GM19452 (cell line): ENCODE data around the gene FCRL2.

ENCODE experiments used
- ATAC-seq: cut with Tn5 transposase; IDR thresholded peaks from one replicate; pipeline ENCODE4 v1.9.1; 2021; ENCODE audit not compliant: unreplicated experiment

The FCRL2 gene, protein sequence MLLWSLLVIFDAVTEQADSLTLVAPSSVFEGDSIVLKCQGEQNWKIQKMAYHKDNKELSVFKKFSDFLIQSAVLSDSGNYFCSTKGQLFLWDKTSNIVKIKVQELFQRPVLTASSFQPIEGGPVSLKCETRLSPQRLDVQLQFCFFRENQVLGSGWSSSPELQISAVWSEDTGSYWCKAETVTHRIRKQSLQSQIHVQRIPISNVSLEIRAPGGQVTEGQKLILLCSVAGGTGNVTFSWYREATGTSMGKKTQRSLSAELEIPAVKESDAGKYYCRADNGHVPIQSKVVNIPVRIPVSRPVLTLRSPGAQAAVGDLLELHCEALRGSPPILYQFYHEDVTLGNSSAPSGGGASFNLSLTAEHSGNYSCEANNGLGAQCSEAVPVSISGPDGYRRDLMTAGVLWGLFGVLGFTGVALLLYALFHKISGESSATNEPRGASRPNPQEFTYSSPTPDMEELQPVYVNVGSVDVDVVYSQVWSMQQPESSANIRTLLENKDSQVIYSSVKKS

DNA sequence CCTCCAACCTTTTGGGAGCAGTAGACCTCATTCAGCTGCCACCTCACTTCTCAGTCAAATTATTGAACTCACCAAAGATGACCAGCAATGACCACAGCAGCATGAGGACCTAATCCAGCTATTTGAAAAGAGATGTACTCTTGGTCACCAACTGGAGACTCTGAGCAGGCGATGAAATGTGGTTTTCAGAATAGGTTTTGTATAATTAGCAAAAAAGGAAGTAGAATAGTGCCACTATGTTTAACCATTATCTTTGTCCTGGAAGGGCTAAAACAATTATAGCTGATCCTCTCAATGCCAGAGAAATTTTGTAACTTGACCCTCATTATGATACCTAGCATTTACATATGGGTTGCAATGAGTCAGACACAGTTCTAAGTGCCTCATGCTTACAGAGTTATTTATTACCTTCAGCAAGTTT, at the start of gene FCRL2:
TSS of gene FCRL2 (minus strand) at position 162 of the 421 bp plus-strand sequence. CDS start at position 103, 59 bp downstream.
- peak; percentile 69 for ATAC-seq

DNA sequence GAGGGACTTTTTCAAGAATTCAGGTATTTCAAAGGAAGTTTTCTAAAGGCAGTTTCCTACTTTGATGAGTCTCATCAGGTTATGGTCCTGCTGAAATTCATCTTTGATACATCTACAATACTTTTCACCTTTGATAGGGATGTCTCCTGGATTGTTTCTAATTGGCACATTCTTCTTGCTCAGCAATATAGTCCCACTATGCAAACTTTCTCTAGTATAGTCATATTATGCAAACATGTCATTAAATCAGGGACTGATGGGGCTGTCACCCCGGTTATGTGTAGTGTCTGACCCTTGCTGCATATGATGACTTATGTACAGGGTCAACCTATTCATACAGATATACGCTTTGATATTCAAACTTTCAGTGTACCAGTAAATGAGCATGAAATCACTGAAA, 43.4 kb upstream of the FCRL2 start:
- no peak for ATAC-seq

DNA sequence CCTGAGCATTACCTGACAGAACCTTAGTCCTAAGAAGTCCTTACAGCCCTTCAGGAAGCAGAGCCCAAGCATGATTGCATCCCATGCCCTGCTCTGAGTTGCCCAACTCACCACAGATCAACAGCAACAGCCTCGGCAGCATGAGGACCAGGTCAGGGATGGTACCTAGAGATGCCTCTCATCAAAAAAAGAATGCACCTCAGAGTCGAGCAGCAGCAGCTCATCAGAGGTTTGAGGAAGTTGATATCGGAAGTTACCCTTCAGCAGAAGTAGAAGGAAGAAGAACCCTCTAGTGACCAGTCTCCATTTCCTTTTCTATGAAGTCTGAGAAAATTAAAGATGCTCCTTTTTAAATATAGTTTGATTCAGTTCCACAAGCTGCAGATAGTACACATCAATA, 43.0 kb upstream of the FCRL2 start, which contains the start of gene FCRL1:
TSS of gene FCRL1 (minus strand) at position 225 of the 400 bp plus-strand sequence. CDS start at position 142, 83 bp downstream.
- ATAC-seq = no peak

DNA sequence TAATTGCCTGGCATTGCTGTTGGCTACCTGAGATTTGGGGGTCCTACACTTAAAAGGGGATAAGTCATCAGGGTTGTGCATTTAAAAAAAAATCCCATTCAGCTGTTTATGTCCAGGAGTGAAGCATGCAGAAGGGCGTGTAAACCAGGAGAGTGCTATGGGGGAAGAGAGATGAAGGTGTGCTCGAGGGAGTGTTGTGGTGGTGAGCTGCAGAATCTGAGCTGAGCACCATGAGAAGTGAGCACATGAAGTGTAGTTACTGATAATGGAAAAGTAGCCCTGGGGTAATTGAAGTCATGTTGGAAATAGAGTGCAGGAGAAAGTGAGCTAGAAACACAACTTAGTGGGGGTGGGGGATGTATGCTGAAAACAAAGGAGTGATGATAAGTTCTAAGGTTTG, 42.3 kb upstream of the FCRL2 start:
- no peak for ATAC-seq

DNA sequence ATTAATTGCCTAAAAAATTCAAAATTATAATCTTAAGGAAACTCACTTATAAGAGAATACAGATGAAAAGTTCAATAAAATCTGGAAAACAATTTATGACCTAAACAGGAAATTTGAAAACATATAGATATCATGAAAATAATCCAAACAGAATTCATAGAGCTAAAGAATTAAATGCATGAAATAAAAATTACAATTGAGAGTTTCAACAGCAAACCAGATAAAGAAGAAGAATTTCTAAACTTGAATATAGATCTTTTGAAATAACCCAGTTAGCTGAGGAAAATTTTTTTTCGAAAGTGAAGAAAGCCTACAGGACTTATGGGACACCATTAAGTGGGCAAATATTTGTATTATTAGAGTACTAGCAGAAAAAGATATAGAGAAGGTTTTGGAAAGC, 36.3 kb upstream of the FCRL2 start:
- no peak for ATAC-seq

DNA sequence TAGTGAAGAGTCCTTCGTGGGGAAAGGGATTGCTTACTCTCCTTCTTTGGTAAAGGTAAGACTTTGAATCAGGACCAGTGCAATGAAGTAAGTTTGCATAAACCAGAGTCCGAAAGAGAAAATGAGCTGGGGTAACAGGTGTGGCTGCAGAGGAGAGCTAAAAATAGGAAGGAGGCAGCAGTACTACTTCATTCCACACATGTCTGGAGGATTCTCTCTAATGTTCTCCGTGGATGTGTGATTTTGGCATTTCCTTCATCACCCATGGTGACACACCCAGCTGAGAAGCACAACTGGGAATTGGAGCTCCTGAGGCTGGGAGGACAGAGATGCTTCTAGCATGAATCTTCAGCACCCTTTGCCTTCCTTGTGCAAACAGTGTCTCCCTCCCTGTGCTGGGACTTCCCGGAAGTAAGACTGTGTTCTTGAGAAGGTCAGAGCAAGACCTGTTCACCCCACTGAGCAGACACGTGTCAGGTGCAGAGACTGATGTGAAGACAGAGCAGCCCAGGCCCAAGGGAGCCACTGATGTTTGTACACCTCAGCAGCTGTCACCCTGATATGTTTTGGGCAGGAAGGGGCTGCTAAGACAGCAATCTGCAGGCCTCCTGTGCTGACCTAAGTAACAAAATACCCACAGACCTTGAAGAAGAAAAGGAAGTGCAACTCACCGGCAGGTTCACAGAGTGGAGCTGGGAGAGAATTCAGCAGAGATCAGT, 29.7 kb upstream of the FCRL2 start:
- peak; percentile 94 for ATAC-seq

DNA sequence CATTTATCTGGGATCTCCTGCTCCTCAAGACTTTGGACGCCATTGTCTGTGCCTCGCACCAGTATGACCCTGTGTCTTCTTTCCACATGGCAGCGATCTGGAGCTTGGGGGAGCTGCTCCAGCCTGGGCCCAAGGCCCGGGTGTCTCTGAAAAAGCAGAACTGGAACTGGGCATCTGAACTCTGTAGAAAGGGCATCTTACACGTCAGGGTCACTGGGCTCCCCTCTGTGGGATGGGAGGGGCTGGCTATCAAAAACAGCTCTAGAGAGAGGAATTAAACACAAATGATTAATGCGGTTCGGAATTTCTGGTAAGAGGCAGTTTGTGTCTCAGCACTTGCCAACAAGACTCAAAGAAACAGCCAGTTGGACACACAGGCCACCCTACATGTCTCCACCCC, 26.9 kb upstream of the FCRL2 start:
- ATAC-seq = no peak

DNA sequence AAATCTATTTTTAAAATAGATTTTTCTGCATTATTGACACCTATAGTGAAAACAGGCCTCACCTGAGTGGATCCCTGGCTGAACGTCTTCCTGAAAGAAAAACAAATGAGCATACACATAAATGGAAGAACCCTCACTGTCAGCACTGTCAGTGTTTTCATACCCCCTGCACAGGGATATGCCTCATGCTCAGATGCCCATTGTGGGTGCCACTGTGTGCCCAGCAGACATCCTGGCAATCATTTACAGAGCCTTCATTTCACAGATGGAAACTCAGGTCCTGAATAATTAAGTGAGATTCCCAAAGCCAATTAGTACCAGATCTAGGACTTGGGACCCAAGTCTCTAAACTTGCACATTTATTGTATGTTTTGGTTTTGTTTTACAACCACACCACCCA, 23.1 kb upstream of the FCRL2 start:
- no peak for ATAC-seq

DNA sequence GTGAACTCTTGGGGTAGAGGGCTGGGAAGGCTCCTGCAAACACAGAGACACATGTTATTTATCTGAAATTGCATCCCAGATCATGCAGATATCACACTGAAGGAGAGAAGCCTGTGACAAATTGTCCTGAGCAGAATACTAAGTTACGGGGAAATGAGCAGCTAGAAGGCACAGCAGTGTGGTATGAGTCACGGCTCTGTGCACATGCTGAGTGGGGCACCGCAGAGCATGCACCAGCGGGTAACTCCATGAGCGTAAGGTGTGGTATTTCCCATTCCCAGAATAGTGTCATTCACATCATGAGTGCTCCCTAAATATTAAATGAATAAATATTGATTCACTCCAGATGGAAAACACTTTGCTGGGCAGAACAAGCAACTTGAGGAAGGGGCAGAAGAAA, 21.3 kb upstream of the FCRL2 start:
- no peak for ATAC-seq

DNA sequence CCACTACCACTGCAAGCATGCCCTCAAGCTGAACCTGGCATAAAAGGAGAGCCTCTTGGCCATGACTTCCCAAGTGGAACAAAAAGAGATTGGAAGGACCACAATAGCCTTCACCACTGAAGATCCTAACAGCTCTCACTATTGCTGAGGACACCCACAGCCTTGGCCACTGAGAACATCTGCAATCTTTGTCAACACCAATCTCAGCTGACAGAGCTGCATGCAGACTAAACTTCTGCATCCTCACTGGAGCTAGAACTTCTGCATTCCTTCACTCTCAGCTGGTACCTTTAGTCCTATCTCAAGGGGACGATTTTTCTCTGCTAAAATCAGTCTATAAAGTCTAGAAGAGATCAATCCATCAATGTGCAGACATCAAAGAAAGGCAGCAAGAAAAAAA, 8.3 kb upstream of the FCRL2 start:
- ATAC-seq = no peak

DNA sequence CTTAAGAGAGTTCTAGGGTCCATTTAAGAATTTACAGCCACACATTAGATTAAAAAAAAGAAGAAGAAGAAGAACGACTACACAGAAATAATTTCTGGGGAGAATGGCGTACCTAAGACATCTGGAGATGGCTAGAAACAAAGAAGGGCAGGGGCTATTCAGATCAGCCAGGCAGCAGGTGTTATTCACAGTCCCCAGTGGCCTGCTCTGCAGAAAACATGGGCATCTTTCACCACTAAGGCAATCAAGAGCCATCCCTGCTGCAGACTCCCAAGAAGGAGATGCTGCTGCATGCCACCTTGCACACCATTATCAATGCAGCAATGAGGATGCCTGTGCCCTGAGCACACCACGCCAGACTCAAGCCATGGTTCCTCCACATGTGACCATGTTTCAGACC, 7.9 kb upstream of the FCRL2 start:
- ATAC-seq = no peak

DNA sequence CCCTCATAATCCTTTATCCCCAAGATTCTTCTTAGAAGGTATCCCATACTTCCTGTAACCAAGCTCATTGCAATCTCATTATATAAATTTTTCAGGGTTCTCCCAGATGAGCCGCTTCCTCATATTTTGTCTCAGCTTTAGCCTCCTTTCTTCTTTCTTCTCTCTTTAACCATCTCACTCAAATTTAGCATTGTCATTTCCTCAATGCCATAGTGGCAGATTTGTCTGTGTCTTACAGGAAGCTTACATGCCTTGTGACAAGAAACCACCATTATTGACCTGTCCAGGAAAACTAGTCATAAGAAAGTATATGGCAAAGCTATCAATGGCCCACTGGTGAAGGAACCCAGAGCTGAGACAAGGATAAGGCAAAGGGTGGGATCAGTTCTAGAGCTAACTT, 6.0 kb upstream of the FCRL2 start:
- ATAC-seq = no peak

DNA sequence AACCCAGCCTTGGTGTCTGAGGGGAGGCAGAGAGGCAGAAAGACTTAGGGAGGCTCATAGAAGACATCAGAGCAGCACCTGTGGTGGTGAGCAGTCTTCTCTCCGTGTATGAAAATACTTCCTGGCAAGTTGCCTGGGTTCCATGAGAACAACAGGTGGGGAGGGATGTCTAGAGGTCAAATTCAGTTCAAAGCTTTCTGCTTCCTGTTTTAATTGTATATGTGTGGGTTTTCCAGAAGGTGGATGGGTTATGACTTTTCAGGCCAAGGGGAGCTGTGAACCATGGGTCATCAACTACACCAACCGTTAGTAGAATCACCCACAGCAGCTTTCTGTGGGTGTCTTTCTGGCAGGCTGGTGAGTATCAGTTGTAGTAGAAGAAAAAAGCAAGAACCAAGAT, 4.1 kb upstream of the FCRL2 start:
- peak; percentile 46 for ATAC-seq

DNA sequence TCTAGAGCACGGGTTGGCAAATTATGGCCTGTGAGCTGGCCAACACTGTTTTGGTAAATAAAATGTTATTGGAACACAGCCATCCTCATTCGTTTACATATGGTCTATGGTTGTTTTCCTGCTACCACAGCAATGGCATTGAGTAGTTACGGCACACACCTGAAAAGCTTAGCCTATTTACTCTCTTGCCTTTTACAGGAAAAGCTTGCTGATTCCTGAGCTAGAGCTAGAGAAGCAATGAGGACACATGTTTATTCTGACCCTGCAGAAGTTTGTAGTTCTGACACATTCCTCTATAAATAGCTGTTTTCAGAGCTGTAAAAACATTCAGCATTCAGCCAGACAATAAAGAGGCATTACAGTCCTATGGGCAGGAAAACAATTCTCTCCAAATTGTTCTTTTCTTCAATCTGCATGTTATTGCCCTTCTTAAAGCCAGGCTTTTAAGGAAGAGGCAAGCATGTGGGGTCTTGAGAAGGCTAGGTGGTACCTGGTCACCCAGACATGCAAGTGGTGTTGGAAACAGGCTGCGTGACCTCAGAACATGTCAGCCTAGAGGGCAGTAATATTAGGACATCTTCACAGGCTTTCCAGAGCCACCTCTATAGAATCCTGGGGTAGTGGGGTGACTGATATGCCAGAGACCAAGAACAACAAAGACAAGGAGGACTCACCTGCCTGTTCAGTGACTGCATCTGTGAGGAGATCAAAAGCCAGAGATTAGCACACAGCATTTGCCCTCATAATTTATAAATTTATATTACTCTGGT, 1.6 kb downstream of the FCRL2 start:
- no peak for ATAC-seq

DNA sequence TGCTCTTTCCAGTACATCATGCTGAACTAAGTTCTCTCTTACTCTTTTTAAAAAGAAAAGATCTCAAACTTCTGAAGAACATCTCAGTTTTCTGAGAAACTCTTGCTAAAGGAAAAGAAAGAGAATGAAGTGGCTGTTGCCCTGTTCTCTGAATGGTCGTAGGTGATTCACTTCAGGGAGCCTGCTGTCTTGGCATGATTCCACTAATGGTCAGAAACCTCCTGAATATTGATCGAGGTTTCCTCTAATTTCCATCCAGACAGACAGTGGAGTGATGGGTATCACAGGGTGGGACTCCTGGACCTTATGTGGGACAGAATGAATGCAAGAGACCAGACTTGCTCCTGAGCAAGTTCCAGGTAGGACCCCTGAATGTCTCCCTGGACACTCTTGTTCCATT, 2.5 kb downstream of the FCRL2 start:
- ATAC-seq = no peak

DNA sequence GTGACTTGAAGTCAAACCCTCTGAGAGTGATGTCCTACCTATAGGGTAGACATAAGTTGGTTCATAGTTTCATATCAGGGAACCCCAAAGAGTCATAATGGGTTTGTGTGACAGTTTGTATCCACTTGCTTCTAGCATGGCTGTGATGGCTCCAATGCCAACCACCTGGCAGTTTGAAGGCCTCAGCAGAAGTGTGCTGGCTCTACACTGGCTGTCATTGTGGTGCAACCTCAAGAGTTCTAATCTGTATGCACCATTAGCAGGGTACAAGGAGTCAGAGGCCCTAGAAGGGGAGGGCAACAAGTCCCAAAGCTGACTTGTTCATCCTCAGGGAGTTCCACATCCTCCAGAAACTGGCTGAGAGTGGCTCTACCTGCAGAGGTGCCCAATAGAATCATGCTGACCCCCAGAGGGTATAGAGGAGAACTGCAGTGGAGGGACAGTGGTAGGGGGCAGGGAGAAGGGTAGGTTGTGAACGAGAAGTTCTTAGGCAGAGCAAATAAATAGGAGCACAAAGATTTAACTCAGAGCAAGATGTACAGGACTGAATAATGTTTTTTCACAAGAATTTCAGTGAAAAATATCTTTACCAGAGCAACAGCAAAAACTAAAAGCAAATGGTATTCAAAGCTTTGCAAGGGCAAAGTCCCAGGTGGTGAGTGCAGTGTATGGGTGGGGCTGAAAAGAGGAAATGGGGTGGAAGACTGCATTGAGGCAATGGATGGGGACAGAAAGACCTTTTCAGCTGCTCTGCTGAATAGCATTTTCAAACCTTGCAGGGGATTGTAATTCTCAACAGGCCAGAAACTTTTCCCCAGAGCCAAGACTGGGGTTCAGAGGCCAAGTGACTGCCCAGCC, 3.2 kb downstream of the FCRL2 start:
- ATAC-seq = no peak

DNA sequence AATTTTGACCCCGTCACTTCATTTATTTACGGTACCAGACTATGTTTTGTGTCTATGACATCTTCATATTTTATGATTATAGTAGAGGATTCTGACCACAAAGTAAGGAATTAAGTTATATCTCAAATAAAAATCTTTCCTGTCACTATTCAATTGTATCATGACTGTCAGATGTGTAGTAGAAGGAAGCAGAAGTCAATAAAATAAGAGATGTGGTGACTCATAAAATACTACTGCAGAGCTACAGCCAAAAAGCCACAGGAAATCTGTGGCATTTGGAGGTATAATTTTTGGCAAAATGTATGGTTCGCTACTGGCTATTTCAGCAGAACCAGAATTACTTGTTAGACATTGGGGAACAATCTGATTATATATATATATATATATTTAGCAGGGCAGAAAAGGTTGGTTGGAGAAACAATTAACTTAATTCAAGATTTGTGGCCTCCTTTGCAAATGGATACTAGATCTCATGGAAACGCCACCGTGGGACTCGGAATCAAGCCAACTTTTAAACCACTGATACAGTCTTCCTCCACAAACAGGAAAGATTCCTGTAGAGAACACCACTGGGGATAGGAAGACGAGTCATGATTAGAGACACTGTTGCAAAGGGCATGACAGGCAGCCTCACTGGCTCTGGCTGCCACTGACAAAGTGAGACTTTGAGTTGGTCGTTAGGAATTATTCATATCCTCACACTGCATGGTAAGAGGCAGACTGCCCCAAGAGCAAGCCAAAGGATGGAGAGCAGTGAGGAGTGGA, 5.1 kb downstream of the FCRL2 start:
- no peak for ATAC-seq

DNA sequence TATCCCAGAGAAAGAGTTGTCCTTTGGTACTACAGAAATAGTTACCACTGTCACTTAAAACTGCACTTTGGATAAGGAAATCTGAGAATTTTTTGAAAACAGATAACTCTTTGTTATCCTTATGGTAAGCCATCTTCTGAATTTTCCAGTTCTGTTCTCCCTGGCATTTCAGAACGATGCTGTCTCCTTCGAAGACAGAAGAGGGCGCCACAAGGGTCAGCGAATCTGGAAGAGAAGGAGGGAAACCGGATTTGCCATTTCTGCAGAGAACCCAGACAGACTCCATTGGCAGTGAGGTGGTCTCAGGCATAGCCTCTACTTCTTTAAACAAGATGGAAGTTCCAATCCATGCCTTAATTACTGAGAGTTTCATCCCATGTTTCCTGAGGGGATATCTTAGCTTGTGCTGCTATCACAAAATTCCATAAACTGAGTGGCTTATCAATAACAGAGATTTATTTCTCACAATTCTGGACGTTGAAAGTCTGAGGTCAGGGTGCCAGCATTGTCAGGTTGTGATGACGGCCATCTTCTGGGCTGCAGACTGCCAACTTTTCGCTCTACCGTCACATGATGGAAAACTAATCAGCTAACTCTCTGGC, 6.4 kb downstream of the FCRL2 start:
- ATAC-seq = no peak

DNA sequence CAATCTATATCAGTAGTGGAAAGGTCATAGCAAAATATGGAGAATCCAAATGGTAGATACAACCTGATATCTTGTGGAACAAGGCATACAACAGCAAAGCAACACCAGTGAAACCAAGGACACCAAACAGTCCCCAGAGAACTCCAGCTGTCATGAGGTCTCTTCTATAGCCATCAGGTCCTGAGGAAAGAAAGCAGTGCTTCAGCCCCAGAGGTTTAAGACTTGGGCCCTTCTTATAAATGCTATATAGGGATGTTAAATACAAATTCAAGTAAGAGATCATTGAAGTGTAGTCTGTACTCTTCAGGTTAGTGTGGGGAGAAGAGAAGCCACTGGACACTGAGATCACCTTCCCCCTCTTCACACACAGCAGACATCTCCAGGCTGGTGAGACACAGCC, 10.1 kb downstream of the FCRL2 start:
- ATAC-seq = no peak
